HG03196 (cell line): ENCODE results near the gene RBMXL2.

Experiments used
- ATAC-seq: cut with Tn5 transposase; IDR thresholded peaks from one replicate; pipeline ENCODE4 v1.9.1; 2021; ENCODE audit not compliant: unreplicated experiment

RBMXL2 gene

DNA sequence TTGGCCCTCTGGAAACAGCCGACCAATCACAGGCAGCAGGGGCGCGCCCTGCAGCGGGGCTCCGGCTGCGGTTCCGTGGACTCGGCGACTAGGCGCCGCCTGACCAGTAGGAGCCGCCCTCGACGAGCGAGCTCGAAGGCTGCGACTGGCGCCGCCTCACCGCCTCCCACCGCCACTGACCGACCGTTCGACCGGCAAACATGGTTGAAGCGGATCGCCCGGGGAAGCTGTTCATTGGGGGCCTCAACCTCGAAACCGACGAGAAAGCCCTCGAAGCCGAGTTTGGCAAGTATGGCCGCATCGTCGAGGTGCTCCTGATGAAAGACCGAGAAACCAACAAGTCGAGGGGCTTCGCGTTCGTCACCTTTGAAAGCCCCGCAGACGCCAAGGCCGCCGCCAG, at the start of gene RBMXL2:
RBMXL2 (plus strand) TSS at position 78 of the 400 bp plus-strand sequence; CDS start at position 201, 123 bp downstream.
- no peak for ATAC-seq

DNA sequence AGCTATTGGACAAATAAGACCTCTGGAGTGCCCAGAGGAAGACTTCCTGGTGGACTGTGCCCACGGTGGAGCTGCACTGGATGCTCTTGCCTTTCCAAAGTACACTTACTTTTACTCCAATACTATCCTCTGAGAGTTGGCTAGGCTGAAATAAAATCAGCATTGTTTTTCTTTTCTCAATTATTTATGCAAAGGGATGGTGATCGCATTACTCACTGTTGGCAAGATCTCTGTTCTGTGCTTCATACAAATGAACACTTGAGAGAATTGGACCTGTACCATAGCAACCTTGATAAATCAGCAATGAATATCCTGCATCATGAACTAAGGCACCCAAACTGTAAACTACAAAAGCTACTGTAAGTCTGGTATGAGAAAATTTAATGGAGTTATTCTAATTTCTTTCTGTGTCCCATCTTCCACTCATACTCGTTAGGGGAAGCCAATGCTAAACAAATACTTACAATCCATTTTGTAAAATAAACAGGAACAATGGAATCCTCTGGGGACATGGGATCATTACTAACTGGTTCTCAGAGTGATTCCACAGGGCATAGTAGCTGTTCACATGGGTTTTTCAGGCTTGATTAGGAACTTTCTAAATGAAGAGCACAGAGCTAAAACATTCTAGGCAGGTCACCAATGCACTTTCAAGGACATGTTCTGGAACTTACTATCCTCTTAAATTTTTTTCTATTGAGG, 42.2 kb upstream of the RBMXL2 start:
- no peak for ATAC-seq

DNA sequence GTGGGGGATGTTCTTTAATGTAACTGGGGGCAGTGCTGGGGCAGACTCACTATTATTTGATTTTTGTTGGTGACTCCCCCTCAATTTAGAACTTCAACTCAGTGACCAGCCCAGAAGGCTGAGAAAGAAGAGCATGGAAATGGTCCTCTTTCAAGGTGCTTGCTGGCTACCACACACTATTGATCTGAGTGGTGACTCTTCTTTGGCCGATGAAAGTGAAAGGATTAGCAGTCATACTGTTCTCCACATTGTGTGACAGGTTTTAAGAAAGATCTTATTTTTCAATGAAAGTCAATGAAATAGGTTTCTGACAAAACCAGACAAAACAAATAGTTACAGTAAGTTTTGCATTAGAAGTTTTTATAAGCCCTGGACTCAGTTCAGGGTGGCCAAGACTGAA, 38.6 kb upstream of the RBMXL2 start:
- no peak for ATAC-seq

DNA sequence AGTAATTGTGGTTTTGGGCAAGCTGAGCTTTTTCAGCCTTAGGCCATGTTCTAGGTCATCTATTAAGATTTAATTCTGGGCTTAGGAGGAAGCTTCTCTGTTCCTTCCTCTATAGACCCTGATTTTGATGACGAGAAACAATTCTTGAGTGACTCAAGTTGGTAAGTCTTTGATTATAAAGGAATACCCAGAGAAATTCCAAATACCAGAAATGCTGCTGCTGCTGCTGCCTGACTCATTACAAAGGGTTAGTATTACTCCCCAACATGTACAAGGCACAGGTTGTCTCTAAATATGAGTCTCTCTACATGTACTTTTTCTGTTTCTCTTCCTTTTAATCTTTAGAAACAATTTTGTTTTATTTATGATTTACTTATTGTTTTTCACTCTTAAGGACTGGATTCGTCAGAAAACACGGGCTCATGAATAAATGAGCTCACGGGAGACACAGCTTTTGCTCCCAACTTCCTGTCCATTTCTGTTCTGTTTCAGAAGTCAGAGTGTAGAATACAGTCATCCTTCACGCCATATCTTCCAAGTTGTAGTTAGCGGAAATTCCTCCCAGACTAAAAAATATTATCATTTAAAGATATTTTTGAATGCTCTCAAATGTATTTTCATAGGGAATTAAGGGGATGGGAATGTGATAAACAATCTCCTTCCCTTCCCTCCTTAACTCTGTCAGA, 31.8 kb upstream of the RBMXL2 start:
- no peak for ATAC-seq

DNA sequence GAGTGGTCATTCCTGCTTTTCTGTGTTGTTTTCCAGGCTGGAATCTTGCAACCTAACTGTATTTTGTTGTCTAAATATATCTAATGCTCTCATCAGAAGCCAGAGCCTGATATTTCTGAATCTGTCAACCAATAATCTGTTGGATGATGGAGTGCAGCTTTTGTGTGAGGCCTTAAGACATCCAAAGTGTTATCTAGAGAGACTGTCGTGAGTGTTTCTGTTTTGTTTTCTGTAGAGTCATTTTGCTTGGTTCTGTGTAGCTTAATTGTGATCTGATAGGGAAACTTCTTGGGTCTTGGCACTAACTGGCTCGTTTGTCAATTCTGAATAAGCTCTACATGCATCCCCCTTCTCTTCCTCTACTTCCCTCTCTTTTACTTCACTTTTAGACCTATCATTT, 31.2 kb upstream of the RBMXL2 start:
- no peak for ATAC-seq

DNA sequence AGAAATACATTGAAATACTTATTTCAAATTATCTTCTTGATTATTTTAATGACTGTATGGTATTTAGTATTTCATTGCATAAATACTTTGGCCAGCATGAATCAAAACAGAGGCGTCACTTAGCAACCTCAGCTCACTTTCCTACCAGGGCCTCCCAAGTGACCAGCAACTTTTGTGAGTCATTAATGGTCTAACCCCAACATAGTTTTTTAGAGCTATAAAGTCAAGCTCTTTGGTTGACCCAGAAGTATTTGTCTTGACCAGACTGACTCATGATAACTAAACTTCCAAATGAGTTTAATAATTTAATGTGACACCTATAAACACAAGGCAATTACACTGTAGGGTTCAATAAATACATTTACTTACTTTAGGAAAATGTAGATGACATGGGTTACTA, 27.9 kb upstream of the RBMXL2 start:
- ATAC-seq: no peak

DNA sequence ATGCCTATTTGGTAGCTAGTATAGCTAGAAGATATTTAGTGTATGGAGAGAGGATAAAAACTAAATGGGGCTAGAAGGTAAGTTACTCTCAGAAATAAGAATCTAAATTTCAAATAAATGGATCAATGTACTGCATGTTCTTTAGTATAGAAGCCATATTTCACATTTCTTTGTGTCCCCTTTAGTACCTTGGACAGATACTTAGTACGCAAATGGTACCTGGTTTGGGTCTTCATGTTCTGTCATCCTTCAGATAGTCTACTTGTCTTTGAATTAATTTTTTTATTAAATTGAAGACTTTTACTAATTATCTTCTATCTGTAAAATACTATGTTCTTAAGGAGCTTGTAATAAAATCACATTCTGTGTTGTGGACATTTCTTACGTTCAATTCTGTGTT, 26.3 kb upstream of the RBMXL2 start:
- ATAC-seq: no peak

DNA sequence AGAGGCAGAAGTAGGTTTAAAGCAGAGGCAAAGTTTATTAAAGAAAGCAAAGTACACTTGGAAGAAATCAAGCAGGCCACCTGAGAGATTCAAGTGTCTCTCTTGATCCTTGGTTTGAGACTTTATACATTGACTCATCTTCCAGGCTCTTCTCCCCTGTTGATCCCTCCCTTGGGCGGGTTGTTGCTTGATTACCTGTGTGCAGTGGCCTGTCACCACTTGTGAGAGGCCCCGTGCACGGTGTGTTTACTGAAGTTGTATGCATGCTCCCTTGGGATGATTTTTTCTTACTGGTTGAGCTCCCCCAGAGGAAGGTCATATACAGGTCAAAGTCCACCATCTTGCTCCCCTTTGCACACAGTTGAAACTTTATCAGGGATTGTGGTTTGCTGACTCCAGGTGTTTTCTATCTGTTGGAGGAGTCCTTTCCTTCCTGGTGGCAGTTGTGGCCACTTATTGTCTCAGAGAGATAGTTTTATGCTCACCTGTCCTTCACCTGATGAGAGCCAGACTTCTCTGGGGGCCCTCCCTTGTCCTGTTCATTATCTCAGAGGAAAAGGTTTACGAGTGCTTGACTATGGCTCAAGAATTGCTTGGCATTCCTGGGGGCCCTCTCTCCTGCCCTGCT, 16.3 kb upstream of the RBMXL2 start:
- no peak for ATAC-seq

DNA sequence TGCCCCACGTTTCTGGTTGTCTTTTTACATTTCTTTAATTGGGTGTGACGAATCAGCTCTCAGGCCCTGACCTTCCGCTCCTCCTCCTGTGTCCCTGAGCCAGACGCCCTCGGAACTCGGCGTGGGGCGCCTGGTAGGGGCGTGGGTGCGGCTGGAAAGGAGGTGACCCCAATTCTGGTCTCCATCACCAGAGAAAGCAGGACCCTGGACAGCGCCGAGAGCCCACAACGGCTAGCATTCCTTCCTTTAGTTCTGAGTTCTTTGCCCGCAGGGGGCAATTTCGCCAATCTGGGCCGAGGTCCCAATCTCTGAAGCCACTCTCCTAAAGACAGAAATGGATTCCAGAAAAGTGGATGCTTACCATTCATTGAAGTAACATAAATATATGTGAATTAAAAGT, 11.7 kb upstream of the RBMXL2 start:
- ATAC-seq: no peak

DNA sequence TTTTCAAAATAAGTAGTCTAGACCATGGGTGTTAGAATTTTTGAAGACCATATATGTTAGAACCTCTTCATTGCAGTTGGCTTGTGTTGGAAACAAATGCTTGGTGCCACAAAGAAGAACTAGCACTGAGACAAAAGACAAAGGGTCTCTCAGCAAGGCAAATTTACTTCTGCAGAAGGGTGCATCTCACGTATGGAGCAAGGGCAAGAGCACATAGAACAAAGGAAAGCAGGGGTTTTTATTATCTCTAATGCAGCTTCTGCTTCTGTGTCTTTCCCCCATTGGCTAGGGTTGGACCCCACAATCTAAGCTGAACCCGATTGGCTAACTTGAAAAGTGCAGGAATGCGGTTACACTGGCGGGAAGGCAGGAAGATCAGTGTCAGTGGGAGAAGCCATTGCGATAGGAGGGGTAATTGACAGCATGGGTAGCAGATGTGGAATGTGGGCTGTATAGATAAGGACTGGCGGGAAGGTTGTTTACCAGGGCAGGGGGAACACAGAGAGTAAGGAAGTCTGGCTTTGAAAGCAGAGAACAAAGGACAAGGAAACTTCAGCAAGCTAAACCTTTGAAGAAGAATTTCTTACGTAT, 9.2 kb upstream of the RBMXL2 start:
- no peak for ATAC-seq

DNA sequence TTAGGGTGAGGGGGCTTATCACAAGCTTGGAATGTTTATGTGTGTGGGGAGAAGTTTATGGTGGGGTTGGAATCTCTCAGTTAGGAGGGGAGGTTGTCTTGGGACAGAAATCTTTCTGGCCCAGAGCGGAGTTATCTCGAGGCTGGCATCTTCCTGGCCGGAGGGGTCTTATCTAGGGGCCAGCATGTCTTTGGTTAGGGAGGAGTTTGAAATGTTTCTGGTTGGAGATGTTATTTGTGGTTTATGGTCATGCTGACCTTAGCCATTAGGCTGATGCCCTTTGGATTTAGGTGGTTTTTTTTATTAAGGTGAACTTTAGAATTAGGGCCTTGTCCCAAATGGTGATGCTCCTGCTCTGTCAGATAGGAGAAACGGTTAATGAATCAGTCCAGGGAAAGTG, 7.9 kb upstream of the RBMXL2 start:
- ATAC-seq: no peak

DNA sequence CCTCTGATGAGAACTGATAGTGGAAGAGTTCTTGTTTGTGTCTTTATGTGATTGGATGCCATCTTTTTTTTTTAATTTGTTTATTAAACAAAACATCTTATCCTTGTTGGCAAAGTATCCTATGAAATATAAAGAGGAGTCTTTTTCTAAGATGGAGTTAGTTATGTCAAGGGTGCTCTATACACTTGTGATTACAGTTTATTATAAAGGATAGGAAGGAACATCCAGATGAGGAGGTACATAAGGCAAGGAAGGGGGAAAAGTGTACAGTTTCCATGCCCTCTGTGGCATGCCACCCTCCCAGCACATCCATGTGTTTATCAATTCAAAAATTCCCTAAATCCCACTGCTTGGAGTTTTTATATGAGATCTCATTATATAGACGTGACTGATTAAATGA, 7.4 kb upstream of the RBMXL2 start:
- no peak for ATAC-seq

DNA sequence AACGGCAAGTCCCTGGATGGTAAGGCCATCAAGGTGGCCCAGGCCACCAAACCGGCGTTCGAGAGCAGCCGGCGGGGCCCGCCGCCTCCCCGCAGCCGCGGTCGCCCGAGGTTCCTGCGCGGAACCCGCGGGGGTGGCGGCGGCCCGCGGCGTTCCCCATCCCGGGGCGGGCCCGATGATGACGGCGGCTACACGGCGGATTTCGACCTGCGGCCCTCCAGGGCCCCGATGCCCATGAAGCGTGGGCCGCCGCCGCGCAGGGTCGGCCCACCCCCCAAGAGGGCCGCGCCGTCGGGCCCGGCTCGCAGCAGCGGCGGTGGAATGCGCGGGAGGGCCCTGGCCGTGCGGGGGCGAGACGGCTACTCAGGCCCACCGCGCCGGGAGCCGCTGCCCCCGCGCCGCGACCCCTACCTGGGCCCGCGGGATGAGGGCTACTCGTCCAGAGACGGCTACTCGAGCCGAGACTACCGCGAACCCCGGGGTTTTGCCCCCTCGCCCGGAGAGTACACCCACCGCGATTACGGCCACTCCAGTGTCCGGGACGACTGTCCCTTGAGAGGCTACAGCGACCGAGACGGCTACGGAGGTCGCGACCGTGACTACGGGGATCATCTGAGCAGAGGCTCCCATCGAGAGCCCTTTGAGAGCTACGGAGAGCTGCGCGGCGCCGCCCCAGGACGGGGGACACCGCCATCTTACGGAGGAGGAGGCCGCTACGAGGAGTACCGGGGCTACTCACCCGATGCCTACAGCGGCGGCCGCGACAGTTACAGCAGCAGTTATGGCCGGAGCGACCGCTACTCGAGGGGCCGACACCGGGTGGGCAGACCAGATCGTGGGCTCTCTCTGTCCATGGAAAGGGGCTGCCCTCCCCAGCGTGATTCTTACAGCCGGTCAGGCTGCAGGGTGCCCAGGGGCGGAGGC, 792 bp downstream of the RBMXL2 start:
- ATAC-seq: no peak

DNA sequence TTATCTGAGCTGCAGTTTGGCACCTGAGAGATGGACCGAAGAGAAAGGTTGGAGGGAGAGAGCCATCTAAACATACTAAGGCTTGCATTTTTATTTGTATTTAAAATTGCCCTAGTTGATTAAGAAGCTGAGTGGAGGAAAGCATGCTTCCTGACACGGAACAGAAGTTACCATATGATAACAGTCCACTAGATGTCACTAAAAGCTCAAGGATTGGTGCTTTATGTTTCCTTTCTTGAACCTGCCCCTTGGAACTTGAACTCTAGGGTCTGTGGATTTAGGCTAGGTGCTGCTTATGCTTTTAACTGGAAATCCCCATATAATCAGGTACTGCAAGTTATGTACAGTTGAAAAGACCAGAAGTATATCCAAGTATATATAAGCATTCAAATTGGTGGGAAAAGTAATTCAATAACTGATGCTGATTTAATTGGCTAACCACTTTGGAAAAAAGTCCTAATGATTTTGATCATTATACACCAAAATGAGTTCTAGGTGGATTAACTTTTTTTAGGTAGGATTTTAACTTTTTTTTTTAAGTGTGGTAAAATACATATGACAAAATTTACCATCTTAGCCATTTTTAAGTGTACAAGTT, 9.5 kb downstream of the RBMXL2 start:
- ATAC-seq: peak; percentile 88

DNA sequence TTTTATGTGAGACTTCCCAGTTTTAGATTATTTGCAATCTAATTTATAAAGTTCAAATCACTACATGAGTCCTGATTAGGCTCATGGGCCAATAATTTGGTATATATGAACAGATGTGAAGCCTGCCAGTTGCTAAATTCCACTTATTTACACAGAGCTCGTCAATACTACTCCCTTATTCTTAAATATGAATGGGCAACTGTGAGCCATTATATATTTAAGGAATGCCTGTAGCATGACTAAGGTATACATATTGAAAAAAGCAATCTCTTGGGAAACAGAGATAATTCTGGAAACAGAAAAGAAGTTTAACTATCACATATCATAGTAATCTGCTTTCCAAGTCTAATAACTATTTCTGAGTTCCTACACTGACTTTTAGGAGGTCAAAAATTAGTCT, 27.0 kb downstream of the RBMXL2 start:
- ATAC-seq: no peak

DNA sequence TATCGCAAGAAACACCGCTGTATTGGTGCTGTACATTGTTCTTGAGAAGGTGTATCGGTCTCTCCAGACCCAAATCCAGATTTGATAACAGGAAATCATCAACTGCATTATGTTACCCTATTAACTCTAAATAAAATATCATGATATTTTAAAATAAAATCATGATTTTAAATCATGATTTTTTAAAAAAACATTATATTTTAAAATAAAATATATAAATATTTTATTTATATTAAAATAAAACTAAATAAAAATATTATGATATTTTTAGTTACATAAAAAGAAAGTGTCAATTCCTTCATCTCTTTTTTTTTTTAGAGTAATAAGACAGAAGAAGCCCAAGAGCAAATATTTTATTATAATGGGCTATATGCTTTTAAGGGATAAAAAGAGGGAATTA, 27.6 kb downstream of the RBMXL2 start:
- ATAC-seq: no peak

DNA sequence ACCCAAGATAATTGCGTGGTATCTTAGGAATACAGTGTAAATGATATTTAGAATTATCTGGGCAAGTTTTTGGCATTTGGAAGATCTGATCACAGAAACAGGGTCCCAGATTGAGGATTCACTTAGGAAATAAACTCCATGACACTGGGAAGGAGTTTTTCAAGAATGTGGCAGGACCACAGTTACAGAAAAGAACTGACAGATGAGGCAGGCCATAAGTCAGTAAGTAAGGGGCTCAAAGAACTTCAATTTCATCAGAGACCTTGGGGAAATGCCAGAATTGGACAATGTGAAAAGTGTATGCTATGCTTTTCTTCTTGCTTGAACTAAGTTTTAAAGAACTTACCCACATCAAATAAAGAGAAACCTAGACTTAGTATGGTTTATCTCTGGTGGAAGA, 49.3 kb downstream of the RBMXL2 start:
- ATAC-seq: no peak
